Sigmoid colon (tissue), 7 donors: ENCODE results near the gene TRABD2B. TPM values are rescaled to one million over a fixed set of nuclear protein-coding genes. Genes with fewer than 3 reads are reported as not detected.

Experiments used
- DNase-seq: peaks from one replicate; pipeline ENCODE4 v3.0.0-alpha.2; 2019
- H3K27ac ChIP-seq, 4 donors: fragments of 200-600 bp; sonication (generic); one replicate each; pipeline ENCODE4 v1.5.1; 2016 to 2019; ENCODE audit warnings: mild to moderate bottlenecking in 1 of 4
- H3K27me3 ChIP-seq, 3 donors: fragments of 200-600 bp; sonication (generic); one replicate each; pipeline ENCODE4 v1.5.1; 2019; ENCODE audit warnings: mild to moderate bottlenecking in 1 of 3
- H3K36me3 ChIP-seq, 4 donors: fragments of 200-600 bp; sonication (generic); one replicate each; pipeline ENCODE4 v1.5.1; 2016 to 2019
- H3K4me1 ChIP-seq, 4 donors: fragments of 200-600 bp; sonication (generic); one replicate each; pipeline ENCODE4 v1.5.1; 2017 to 2019
- H3K4me3 ChIP-seq, 4 donors: fragments of 200-600 bp; sonication (generic); one replicate each; pipeline ENCODE4 v1.5.1; 2017 to 2019; ENCODE audit warnings: mild to moderate bottlenecking in 2 of 4, moderate library complexity in 1 of 4
- H3K9me3 ChIP-seq, 4 donors: fragments of 200-600 bp in 3 of 4; sonication (generic) in 3 of 4; one replicate each; pipeline versions ENCODE4 v1.5.1 to v1.6.1; 2013 to 2019
- EP300 ChIP-seq, 4 donors: sonication (generic); formaldehyde crosslinking; IDR thresholded peaks; one replicate each; pipeline ENCODE4 v1.6.1; 2017; ENCODE audit warnings: antibody characterized with exemption in 4 of 4
- POLR2A ChIP-seq, 2 donors: fragments of 450-650 bp; IDR thresholded peaks; one replicate each; pipeline ENCODE4 v1.6.1; 2016; ENCODE audit warnings: antibody characterized with exemption in 2 of 2, mild to moderate bottlenecking in 2 of 2, moderate library complexity in 2 of 2
- POLR2AphosphoS5 ChIP-seq, 4 donors: sonication (generic); formaldehyde crosslinking; IDR thresholded peaks; one replicate each; pipeline ENCODE4 v1.6.1; 2017; ENCODE audit warnings: antibody characterized with exemption in 4 of 4
- WGBS, 2 donors: extraction: QIAGEN DNeasy Blood & Tissue Kit; methylation state at CpG; one replicate each; pipeline ENCODE4 v1.1.7; 2013; 5-methylcytosine and 5-hydroxymethylcytosine counted together
- intact Hi-C: fragments of 100-400 bp; cut with DNase I; formaldehyde crosslinking; loops from one replicate; pipeline ENCODE4 v1.15.1; 2023
- polyA plus RNA-seq, 3 donors: library from polyadenylated mRNA; stranded (reverse); fragments of 200-250 nt; gene quantifications; one replicate each; pipeline ENCODE4 v1.2.3, GENCODE V29; 2013
- total RNA-seq, 4 donors: library from RNA; depleted of rRNA; stranded (reverse); fragments of >200 nt; gene quantifications; one replicate each; pipeline ENCODE4 v1.1.0, GENCODE V29; 2016
- TF ChIP-seq, protein P1 (sequence below), 4 experiments: fragments of 450-650 bp in 3 of 4; fragments of 200-600 bp in 1 of 4; IDR thresholded peaks; one replicate each; pipeline ENCODE4 v1.5.1; 2016 to 2019; ENCODE audit warnings: antibody characterized with exemption in 4 of 4, mild to moderate bottlenecking in 3 of 4, moderate library complexity in 2 of 4
- donor health status: healthy with polysubstance abuse.
- donor health status: Bipolar disorder and iron deficiency.
- donor health status: healthy.

The TRABD2B gene
- total and polyA plus RNA-seq, 7 donors = 0.63 to 1.8 (median 1.0) TPM; not detected in 1

DNA sequence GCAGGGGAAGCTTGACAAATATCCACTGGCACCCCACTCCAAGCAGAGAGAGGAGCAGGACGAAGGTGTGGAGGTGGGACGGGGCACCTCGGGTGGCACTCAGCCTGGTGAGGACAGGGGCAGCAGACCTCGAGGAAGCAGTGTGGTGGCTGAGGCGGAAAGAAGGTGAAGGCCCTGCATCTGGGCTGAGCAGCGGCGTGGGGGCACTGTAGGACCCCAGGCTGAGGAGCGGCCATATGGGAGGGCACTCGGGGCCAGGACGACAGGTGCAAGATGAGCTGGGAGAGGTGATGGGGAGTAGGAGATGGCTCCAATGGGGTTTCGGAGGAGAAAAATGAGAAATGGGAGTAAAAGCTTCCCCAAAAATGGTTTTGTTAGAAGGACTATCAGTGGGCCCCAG is 224.9 kb downstream of the TRABD2B start:
- H3K9me3 ChIP-seq = no peaks in the 10 kb centered on the region
- intact Hi-C loops = no loop called here
- no peak for DNase-seq
- TF ChIP-seq POLR2AphosphoS5 (IDR thresholded peaks at IDR 0.05) = no peak
- no peak for TF ChIP-seq EP300 (IDR thresholded peaks at IDR 0.05)
- TF ChIP-seq POLR2A (IDR thresholded peaks at IDR 0.05) = no peak
- TF ChIP-seq, protein P1, sequence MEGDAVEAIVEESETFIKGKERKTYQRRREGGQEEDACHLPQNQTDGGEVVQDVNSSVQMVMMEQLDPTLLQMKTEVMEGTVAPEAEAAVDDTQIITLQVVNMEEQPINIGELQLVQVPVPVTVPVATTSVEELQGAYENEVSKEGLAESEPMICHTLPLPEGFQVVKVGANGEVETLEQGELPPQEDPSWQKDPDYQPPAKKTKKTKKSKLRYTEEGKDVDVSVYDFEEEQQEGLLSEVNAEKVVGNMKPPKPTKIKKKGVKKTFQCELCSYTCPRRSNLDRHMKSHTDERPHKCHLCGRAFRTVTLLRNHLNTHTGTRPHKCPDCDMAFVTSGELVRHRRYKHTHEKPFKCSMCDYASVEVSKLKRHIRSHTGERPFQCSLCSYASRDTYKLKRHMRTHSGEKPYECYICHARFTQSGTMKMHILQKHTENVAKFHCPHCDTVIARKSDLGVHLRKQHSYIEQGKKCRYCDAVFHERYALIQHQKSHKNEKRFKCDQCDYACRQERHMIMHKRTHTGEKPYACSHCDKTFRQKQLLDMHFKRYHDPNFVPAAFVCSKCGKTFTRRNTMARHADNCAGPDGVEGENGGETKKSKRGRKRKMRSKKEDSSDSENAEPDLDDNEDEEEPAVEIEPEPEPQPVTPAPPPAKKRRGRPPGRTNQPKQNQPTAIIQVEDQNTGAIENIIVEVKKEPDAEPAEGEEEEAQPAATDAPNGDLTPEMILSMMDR (IDR thresholded peaks at IDR 0.05) = no peak
- no peak overlapping the region for H3K4me3 ChIP-seq
- WGBS, 2 donors = 92 to 95% methylated on average over 11 of the region's 11 CpGs
- peaks cover 0 to 7% (median 2%) of the 10 kb centered on the region in 4 donors for H3K4me1 ChIP-seq
- no peaks in the 10 kb centered on the region for H3K27me3 ChIP-seq
- no peaks in the 10 kb centered on the region for H3K36me3 ChIP-seq
- H3K27ac ChIP-seq = no peak overlapping the region

GRCh38 chr1:47771751-47772150 is 225.4 kb downstream of the TRABD2B start:
- peaks cover 0 to 7% (median 2%) of the 10 kb centered on the region in 4 donors for H3K4me1 ChIP-seq
- H3K27ac ChIP-seq = no peak overlapping the region
- intact Hi-C loops = no loop called here
- no peaks in the 10 kb centered on the region for H3K9me3 ChIP-seq
- H3K4me3 ChIP-seq = no peak overlapping the region
- TF ChIP-seq EP300 (IDR thresholded peaks at IDR 0.05) (no peak), POLR2AphosphoS5 (IDR thresholded peaks at IDR 0.05) (no peak), POLR2A (IDR thresholded peaks at IDR 0.05) (no peak)
- TF ChIP-seq, protein P1 (IDR thresholded peaks at IDR 0.05) = no peak
- no peaks in the 10 kb centered on the region for H3K27me3 ChIP-seq
- H3K36me3 ChIP-seq = no peaks in the 10 kb centered on the region
- no peak for DNase-seq
- 28 to 40% methylated on average over 13 of the region's 13 CpGs for WGBS, 2 donors

DNA sequence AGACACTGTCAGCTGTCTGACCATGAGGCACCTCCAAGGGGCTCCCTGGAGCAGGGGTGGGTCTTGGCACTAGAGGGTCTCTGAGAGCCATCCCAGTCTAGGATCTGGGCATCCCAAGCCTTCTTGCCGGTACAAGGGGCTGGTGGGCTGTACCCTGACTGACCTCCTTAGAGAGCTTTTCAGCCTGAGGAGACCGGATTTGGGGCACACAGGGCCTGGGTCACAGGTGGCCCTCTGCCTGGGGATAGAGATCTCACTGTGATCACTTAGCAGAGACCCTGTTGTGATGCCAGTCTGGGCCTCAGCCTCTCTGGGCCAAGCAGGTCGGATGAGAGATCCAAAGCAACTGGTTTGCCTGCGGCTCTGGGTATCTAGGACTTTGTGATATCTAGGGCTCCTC is 227.2 kb downstream of the TRABD2B start:
- Histone ChIP-seq H3K36me3 (no peaks in the 10 kb centered on the region), H3K27ac (no peak overlapping the region), H3K4me3 (no peak overlapping the region), H3K27me3 (no peaks in the 10 kb centered on the region), H3K4me1 (peaks cover 0 to 7% (median 2%) of the 10 kb centered on the region in 4 donors), H3K9me3 (no peaks in the 10 kb centered on the region)
- intact Hi-C loops = no loop called here
- 90 to 92% methylated on average over 4 of the region's 4 CpGs for WGBS, 2 donors
- no peak for DNase-seq
- no peak for TF ChIP-seq EP300 (IDR thresholded peaks at IDR 0.05)
- no peak for TF ChIP-seq POLR2A (IDR thresholded peaks at IDR 0.05)
- TF ChIP-seq, protein P1 (IDR thresholded peaks at IDR 0.05) = no peak
- no peak for TF ChIP-seq POLR2AphosphoS5 (IDR thresholded peaks at IDR 0.05)

DNA sequence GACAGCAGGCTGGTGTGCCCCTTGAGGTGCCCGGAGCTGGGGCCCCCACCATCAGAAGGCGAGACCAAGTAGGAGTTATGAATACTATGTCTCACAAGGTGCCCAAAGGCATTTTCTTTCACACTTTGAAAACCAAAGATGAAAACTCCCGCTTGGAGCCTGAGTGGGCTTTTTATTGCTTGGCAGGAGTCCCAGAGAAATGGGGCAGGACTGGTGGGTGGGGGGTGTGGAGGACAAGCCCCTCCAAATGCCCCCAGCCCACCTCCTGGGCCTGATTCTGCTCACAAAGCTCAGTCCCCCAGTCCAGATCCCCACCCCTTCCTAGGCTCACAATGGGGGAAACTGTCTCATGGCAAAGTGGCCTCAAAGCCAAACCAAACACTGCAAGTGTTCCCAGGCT is 227.9 kb downstream of the TRABD2B start:
- no peak overlapping the region for H3K27ac ChIP-seq
- WGBS, 2 donors = 81 to 82% methylated on average over 3 of the region's 3 CpGs
- H3K27me3 ChIP-seq = no peaks in the 10 kb centered on the region
- DNase-seq = no peak
- intact Hi-C loops = no loop called here
- no peaks in the 10 kb centered on the region for H3K9me3 ChIP-seq
- H3K4me3 ChIP-seq = no peak overlapping the region
- H3K36me3 ChIP-seq = no peaks in the 10 kb centered on the region
- peaks cover 0 to 9% (median 3%) of the 10 kb centered on the region in 4 donors for H3K4me1 ChIP-seq
- no peak for TF ChIP-seq POLR2A (IDR thresholded peaks at IDR 0.05)
- no peak for TF ChIP-seq EP300 (IDR thresholded peaks at IDR 0.05)
- TF ChIP-seq, protein P1 (IDR thresholded peaks at IDR 0.05) = no peak

GRCh38 chr1:47767741-47768100 is 229.5 kb downstream of the TRABD2B start:
- H3K4me1 ChIP-seq = peaks cover 0 to 23% (median 15%) of the 10 kb centered on the region in 4 donors
- intact Hi-C loops = no loop called here
- TF ChIP-seq, protein P1 (IDR thresholded peaks at IDR 0.05) = no peak
- TF ChIP-seq POLR2A (IDR thresholded peaks at IDR 0.05) = no peak
- no peak for TF ChIP-seq EP300 (IDR thresholded peaks at IDR 0.05)
- no peak for TF ChIP-seq POLR2AphosphoS5 (IDR thresholded peaks at IDR 0.05)
- WGBS, 2 donors = 70 to 79% methylated on average over 11 of the region's 11 CpGs
- DNase-seq = no peak
- no peaks in the 10 kb centered on the region for H3K9me3 ChIP-seq
- no peaks in the 10 kb centered on the region for H3K27me3 ChIP-seq
- no peak overlapping the region for H3K4me3 ChIP-seq
- H3K27ac ChIP-seq = no peak overlapping the region
- H3K36me3 ChIP-seq = no peaks in the 10 kb centered on the region
